Parathyroid adenoma (tissue), 2 donors: ENCODE measurements around the gene R3HDM1.
A peak's percentile ranks its signal among the peaks of the same experiment; 100 is the strongest.

ENCODE experiments used
- H2AFZ ChIP-seq: fragments of 300-600 bp; sonication (generic); one replicate; pipeline ENCODE4 v1.7.0; 2017; ENCODE audit warnings: antibody characterized with exemption, mild to moderate bottlenecking
- H3K27ac ChIP-seq: fragments of 300-600 bp; sonication (generic); one replicate; pipeline ENCODE4 v1.7.0; 2017
- H3K27me3 ChIP-seq: fragments of 300-600 bp; sonication (generic); one replicate; pipeline ENCODE4 v1.7.0; 2017; ENCODE audit warnings: low read length; ENCODE audit not compliant: control insufficient read depth, insufficient read depth
- H3K36me3 ChIP-seq: fragments of 300-600 bp; sonication (generic); one replicate; pipeline ENCODE4 v1.7.0; 2017; ENCODE audit warnings: low read length; ENCODE audit not compliant: control insufficient read depth, insufficient read depth
- H3K4me1 ChIP-seq: fragments of 300-600 bp; sonication (generic); one replicate; pipeline ENCODE4 v1.7.0; 2017; ENCODE audit warnings: control low read depth
- H3K4me2 ChIP-seq: fragments of 300-600 bp; sonication (generic); one replicate; pipeline ENCODE4 v1.7.0; 2017; ENCODE audit warnings: low read length
- H3K4me3 ChIP-seq: fragments of 300-600 bp; sonication (generic); one replicate; pipeline ENCODE4 v1.7.0; 2017; ENCODE audit warnings: low read depth, low read length
- H3K79me2 ChIP-seq: fragments of 300-600 bp; sonication (generic); one replicate; pipeline ENCODE4 v1.7.0; 2017; ENCODE audit warnings: control low read depth
- H3K9ac ChIP-seq: fragments of 300-600 bp; sonication (generic); one replicate; pipeline ENCODE4 v1.7.0; 2017; ENCODE audit warnings: mild to moderate bottlenecking
- H3K9me3 ChIP-seq: fragments of 300-600 bp; sonication (generic); one replicate; pipeline ENCODE4 v1.7.0; 2017; ENCODE audit warnings: low read length; ENCODE audit not compliant: control insufficient read depth
- CTCF ChIP-seq: fragments of 300-600 bp; sonication (generic); IDR thresholded peaks from one replicate; pipeline ENCODE4 v1.7.0; 2017; ENCODE audit warnings: antibody characterized with exemption, mild to moderate bottlenecking
- donor health status: primary hyperparathyroidism.

The R3HDM1 gene

GRCh38 chr2:135741043-135741394 is 209.7 kb downstream of the R3HDM1 start:
- no peak for TF ChIP-seq CTCF
- peak overlapping the region; percentile 83 for H2AFZ ChIP-seq
- H3K9ac ChIP-seq, result no peak overlapping the region
- H3K4me1 ChIP-seq, result peaks cover 8% of the 10 kb centered on the region
- peak overlapping the region; percentile 92 for H3K27ac ChIP-seq
- H3K9me3 ChIP-seq, result no peaks in the 10 kb centered on the region
- H3K27me3 ChIP-seq, result no peaks in the 10 kb centered on the region
- H3K4me3 ChIP-seq, result peak overlapping the region; percentile 94
- H3K79me2 ChIP-seq, result peaks cover 22% of the 10 kb centered on the region
- H3K4me2 ChIP-seq, result peak overlapping the region; percentile 27
- H3K36me3 ChIP-seq, result no peaks in the 10 kb centered on the region

- Histone ChIP-seq H3K27ac (peak within 1 kb of the TSS; percentile 92), H3K36me3 (no peaks in the 10 kb centered on the region), H3K27me3 (no peaks in the 10 kb centered on the region), H3K79me2 (peaks cover 28% of the 10 kb centered on the region), H3K9ac (peak within 1 kb of the TSS; percentile 93), H2AFZ (peak within 1 kb of the TSS; percentile 83), H3K4me1 (peaks cover 8% of the 10 kb centered on the region), H3K4me2 (peak within 1 kb of the TSS; percentile 85), H3K9me3 (no peaks in the 10 kb centered on the region), H3K4me3 (peak within 1 kb of the TSS; percentile 94)
- TF ChIP-seq CTCF, result peak; percentile 50
These were observed 210.4 kb downstream of the R3HDM1 start, which contains the start of gene UBXN4 for GRCh38 chr2:135741395-135742324. TSS of gene UBXN4 (plus strand) at chr2:135741855. CDS start at chr2:135741930, 75 bp downstream.

- Histone ChIP-seq H3K9me3 (no peaks in the 10 kb centered on the region), H3K36me3 (no peaks in the 10 kb centered on the region), H3K4me3 (peak overlapping the region; percentile 94), H3K9ac (peak overlapping the region; percentile 93), H3K4me2 (peak overlapping the region; percentile 85), H3K27ac (peak overlapping the region; percentile 92), H2AFZ (peak overlapping the region; percentile 83), H3K4me1 (peaks cover 8% of the 10 kb centered on the region), H3K27me3 (no peaks in the 10 kb centered on the region), H3K79me2 (peaks cover 32% of the 10 kb centered on the region)
- no peak for TF ChIP-seq CTCF
These were observed 211.1 kb downstream of the R3HDM1 start for GRCh38 chr2:135742325-135742757.

- no peak overlapping the region for H3K27ac ChIP-seq
- H3K9me3 ChIP-seq, result no peaks in the 10 kb centered on the region
- H3K4me1 ChIP-seq, result peaks cover 8% of the 10 kb centered on the region
- no peaks in the 10 kb centered on the region for H3K36me3 ChIP-seq
- H2AFZ ChIP-seq, result no peak overlapping the region
- no peak overlapping the region for H3K4me3 ChIP-seq
- H3K4me2 ChIP-seq, result peak overlapping the region; percentile 85
- no peaks in the 10 kb centered on the region for H3K27me3 ChIP-seq
- peaks cover 37% of the 10 kb centered on the region for H3K79me2 ChIP-seq
- TF ChIP-seq CTCF, result no peak
- no peak overlapping the region for H3K9ac ChIP-seq
These were observed 212.6 kb downstream of the R3HDM1 start for GRCh38 chr2:135743860-135744259.
